Esophagus squamous epithelium (tissue), 5 donors: ENCODE data around the gene PDGFC. TPM values are rescaled to one million over a fixed set of nuclear protein-coding genes. Genes with fewer than 3 reads are reported as not detected.

ENCODE experiments used
- DNase-seq: peaks from one replicate; lab custom pipeline; 2025; lab: John Stamatoyannopoulos, UW
- H3K27ac ChIP-seq, 4 donors: fragments of 200-600 bp; sonication (generic); one replicate each; pipeline ENCODE4 v1.5.1; 2016 to 2019; ENCODE audit warnings: mild to moderate bottlenecking in 1 of 4
- H3K27me3 ChIP-seq, 4 donors: fragments of 200-600 bp; sonication (generic); 1 replicate in 3 of 4; 2 replicates in 1 of 4; pipeline versions ENCODE4 v1.5.1 to v1.6.0; 2017 to 2021; ENCODE audit warnings: antibody characterized with exemption in 1 of 4
- H3K36me3 ChIP-seq, 3 donors: fragments of 200-600 bp; sonication (generic); one replicate each; pipeline ENCODE4 v1.5.1; 2016 to 2019
- H3K4me1 ChIP-seq, 3 donors: fragments of 200-600 bp; sonication (generic); one replicate each; pipeline ENCODE4 v1.5.1; 2017 to 2019
- H3K4me3 ChIP-seq, 4 donors: fragments of 200-600 bp; sonication (generic); 1 replicate in 3 of 4; 2 replicates in 1 of 4; pipeline ENCODE4 v1.5.1; 2016 to 2019; ENCODE audit warnings: mild to moderate bottlenecking in 2 of 4, moderate library complexity in 1 of 4
- H3K9me3 ChIP-seq, 3 donors: fragments of 200-600 bp; sonication (generic); one replicate each; pipeline ENCODE4 v1.5.1; 2016 to 2019
- POLR2A ChIP-seq, 4 donors: fragments of 450-650 bp; IDR thresholded peaks; one replicate each; pipeline ENCODE4 v1.6.1; 2017; ENCODE audit warnings: antibody characterized with exemption in 4 of 4, mild to moderate bottlenecking in 4 of 4, moderate library complexity in 3 of 4
- WGBS, 2 donors: methylation state at CpG; one replicate each; pipeline ENCODE4 v1.1.5; 2018; 5-methylcytosine and 5-hydroxymethylcytosine counted together
- intact Hi-C: fragments of 100-400 bp; cut with DNase I; formaldehyde crosslinking; loops from one replicate; pipeline ENCODE4 v1.15.0; 2022
- total RNA-seq, 4 donors: library from RNA; depleted of rRNA; stranded (reverse); fragments of >200 nt; gene quantifications; one replicate each; pipeline ENCODE4 v1.1.0, GENCODE V29; 2016
- TF ChIP-seq, protein P1 (sequence below), 6 experiments: fragments of 450-650 bp in 4 of 6; fragments of 200-600 bp in 2 of 6; sonication (generic) in 2 of 6; IDR thresholded peaks; one replicate each; pipeline ENCODE4 v1.5.1; 2016 to 2019; ENCODE audit warnings: antibody characterized with exemption in 6 of 6, mild to moderate bottlenecking in 4 of 6, moderate library complexity in 4 of 6
- donor health status: DM: yes; HTN: yes; CAD: no.

The PDGFC gene
- total RNA-seq, 4 donors from 2014 or later: 2.9 to 22.1 (median 7.7) TPM

DNA sequence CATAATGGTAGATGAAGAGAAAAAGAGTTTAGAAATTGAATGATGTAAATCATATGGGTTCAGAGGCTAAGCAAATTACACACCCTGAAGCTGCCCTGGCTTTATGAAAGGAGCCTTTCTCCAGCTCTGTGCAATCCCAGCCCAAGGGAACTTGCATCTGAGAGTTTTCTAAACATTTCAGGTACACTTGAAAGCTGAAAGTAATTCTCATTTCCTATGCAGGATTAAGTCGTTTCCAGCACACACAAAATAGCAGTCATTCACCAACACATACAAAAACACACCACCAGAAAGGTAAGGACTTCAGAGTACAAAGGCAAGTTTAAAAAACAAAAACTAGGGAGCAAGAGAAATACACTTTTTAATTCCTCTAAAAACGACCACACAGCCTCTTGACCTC lies 1.7 kb downstream of the PDGFC start:
- Histone ChIP-seq H3K36me3 (no peaks in the 10 kb centered on the region), H3K27ac (peak overlapping the region; percentile 80 to 90 (median 89)), H3K27me3 (peaks cover 0 to 7% (median 0%) of the 10 kb centered on the region in 4 donors), H3K9me3 (no peaks in the 10 kb centered on the region), H3K4me1 (peaks cover 6 to 39% (median 10%) of the 10 kb centered on the region in 3 donors), H3K4me3 (peak overlapping the region; percentile 66 to 82 (median 72))
- no peak for TF ChIP-seq POLR2A (IDR thresholded peaks at IDR 0.05)
- TF ChIP-seq, protein P1, sequence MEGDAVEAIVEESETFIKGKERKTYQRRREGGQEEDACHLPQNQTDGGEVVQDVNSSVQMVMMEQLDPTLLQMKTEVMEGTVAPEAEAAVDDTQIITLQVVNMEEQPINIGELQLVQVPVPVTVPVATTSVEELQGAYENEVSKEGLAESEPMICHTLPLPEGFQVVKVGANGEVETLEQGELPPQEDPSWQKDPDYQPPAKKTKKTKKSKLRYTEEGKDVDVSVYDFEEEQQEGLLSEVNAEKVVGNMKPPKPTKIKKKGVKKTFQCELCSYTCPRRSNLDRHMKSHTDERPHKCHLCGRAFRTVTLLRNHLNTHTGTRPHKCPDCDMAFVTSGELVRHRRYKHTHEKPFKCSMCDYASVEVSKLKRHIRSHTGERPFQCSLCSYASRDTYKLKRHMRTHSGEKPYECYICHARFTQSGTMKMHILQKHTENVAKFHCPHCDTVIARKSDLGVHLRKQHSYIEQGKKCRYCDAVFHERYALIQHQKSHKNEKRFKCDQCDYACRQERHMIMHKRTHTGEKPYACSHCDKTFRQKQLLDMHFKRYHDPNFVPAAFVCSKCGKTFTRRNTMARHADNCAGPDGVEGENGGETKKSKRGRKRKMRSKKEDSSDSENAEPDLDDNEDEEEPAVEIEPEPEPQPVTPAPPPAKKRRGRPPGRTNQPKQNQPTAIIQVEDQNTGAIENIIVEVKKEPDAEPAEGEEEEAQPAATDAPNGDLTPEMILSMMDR (IDR thresholded peaks at IDR 0.05): no peak
- intact Hi-C loops: loop anchor here (10.0 kb wide), 2 partner anchors 75 to 485 kb away; no protein-coding TSS in a partner anchor
- DNase-seq: no peak
- 3 to 8% methylated on average over 2 of the region's 2 CpGs for WGBS, 2 donors

DNA sequence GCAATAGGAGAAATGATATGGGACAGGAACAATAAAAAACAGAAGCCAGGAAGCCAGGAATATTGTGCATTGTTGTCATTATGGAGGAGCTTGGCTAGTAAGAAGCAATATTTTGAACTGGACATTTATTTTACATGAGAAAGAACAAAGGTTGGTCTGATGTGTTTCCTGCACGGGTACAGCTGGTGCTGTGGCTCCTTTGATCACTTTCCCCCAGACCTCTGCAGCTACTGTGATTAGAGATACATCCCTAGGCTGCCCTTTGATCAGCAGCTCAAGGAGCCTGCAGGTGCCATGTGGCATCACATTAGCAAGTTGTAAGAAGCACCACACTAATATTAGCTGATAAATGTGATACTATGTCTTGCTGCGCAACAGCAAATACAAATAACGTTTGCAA lies 2.5 kb downstream of the PDGFC start:
- intact Hi-C loops: no loop called here
- H3K9me3 ChIP-seq: no peaks in the 10 kb centered on the region
- DNase-seq: no peak
- peaks cover 0 to 7% (median 0%) of the 10 kb centered on the region in 4 donors for H3K27me3 ChIP-seq
- H3K4me3 ChIP-seq: peak overlapping the region in 3 of 4 donors; percentile 67 to 82 (median 77)
- WGBS, 2 donors: 49 to 63% methylated on average over 3 of the region's 3 CpGs
- H3K27ac ChIP-seq: peak overlapping the region in 2 of 4 donors; percentile 36 to 90
- H3K4me1 ChIP-seq: peaks cover 6 to 39% (median 10%) of the 10 kb centered on the region in 3 donors
- H3K36me3 ChIP-seq: no peaks in the 10 kb centered on the region
- TF ChIP-seq, protein P1 (IDR thresholded peaks at IDR 0.05): no peak
- TF ChIP-seq POLR2A (IDR thresholded peaks at IDR 0.05): no peak

DNA sequence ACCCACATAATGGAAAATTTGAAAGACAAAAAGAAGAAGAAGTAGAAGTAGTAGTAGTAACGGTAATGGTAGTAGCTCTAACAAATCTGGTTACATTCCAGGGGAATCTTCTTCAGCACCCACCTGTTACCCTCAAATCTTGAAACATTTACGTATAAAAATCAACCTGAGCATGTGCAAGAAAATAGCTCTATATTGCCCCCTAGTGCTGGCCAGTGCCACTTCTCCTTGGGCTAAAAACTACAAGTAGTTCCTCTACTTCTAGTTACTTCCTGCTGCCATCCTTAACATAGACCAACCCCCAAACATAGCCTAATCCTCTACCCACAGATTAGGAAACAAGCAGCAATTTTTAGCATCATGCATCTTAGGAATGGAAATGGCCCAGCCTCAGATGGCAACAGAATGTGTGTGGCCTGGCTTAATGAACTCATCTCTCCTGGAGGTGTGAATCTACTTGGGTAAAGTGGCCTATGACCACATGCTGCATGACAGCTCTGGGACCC lies 3.1 kb downstream of the PDGFC start:
- Histone ChIP-seq H3K9me3 (no peaks in the 10 kb centered on the region), H3K4me1 (peaks cover 6 to 39% (median 10%) of the 10 kb centered on the region in 3 donors), H3K27ac (peak overlapping the region in 3 of 4 donors; percentile 2 to 90 (median 36)), H3K36me3 (no peaks in the 10 kb centered on the region), H3K27me3 (peaks cover 0 to 7% (median 0%) of the 10 kb centered on the region in 4 donors), H3K4me3 (peak overlapping the region in 3 of 4 donors; percentile 67 to 82 (median 77))
- DNase-seq: no peak
- TF ChIP-seq, protein P1 (IDR thresholded peaks at IDR 0.05): peak; percentile 66 to 83 (median 77)
- no peak for TF ChIP-seq POLR2A (IDR thresholded peaks at IDR 0.05)
- WGBS, 2 donors: 4 to 15% methylated on average over 2 of the region's 2 CpGs
- intact Hi-C loops: no loop called here

DNA sequence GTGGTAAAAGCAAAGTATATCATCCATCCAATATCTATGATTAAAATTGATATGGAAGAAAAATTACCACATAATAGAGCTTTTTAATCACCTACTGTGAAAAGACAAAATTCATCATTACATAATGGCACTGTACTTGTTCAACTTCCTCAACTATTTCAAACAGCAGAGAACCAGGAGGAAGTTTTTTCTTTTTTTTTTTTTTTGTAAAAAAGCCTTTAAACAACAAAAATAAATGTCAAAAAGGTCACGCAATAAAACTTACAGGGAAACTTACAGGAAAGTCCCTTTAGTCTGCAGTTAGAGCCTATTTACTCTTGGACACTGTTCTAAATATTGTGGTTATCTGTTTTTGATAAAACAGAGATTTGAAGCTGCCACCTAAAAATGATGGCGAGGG lies 4.8 kb downstream of the PDGFC start:
- Histone ChIP-seq H3K9me3 (no peaks in the 10 kb centered on the region), H3K36me3 (no peaks in the 10 kb centered on the region), H3K4me3 (no peak overlapping the region), H3K4me1 (peaks cover 10 to 43% (median 14%) of the 10 kb centered on the region in 3 donors), H3K27me3 (peaks cover 0 to 6% (median 0%) of the 10 kb centered on the region in 4 donors), H3K27ac (no peak overlapping the region)
- intact Hi-C loops: no loop called here
- no peak for TF ChIP-seq POLR2A (IDR thresholded peaks at IDR 0.05)
- TF ChIP-seq, protein P1 (IDR thresholded peaks at IDR 0.05): no peak
- DNase-seq: no peak
- WGBS, 2 donors: 72 to 83% methylated on average over 2 of the region's 2 CpGs

DNA sequence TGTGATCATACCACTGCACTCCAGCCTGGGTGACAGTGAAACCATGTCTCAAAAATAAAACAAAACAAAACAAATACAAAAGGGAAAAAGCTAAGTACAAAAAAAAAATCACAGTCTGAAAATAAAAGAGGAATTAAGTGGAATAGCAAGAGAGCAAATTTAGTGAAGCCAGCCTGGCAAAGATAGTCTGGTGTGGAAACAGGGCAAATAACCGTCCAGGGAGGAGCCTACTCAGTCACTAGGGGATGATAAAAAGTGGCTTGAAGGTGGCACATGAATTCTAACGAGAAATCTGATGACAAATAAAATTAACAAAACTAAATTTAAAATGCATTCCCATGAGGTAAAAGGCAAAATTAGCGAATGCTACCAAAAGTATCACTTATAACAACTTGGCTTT lies 8.2 kb downstream of the PDGFC start:
- Histone ChIP-seq H3K9me3 (no peaks in the 10 kb centered on the region), H3K27ac (peak overlapping the region in 2 of 4 donors; percentile 14 to 61), H3K27me3 (no peaks in the 10 kb centered on the region), H3K36me3 (no peaks in the 10 kb centered on the region), H3K4me1 (peaks cover 0 to 40% (median 27%) of the 10 kb centered on the region in 3 donors), H3K4me3 (no peak overlapping the region)
- 70 to 81% methylated on average over 3 of the region's 3 CpGs for WGBS, 2 donors
- TF ChIP-seq, protein P1 (IDR thresholded peaks at IDR 0.05): no peak
- TF ChIP-seq POLR2A (IDR thresholded peaks at IDR 0.05): no peak
- no peak for DNase-seq
- intact Hi-C loops: no loop called here
